ENCODE data around the gene BRD1. TPM values are rescaled to one million over a fixed set of nuclear protein-coding genes. Genes with fewer than 3 reads are reported as not detected.

Gene BRD1
- total RNA-seq, 4 donors from 2014 or later = 43.4 to 70.5 (median 50.3) TPM

GRCh38 chr22:49735901-49736421 lies 91.7 kb downstream of the BRD1 start:
- Histone ChIP-seq H3K27ac (no peak overlapping the region), H3K4me3 (no peak overlapping the region), H3K27me3 (peaks cover 30% of the 10 kb centered on the region), H3K9me3 (no peaks in the 10 kb centered on the region), H3K36me3 (no peaks in the 10 kb centered on the region), H3K4me1 (no peaks in the 10 kb centered on the region)
- in situ Hi-C loops (cut with MboI; ENCODE audit: low pct_ligation_motif_present in 1 of 4, low pct_unique_long_range_greater_than_20kb in 1 of 4, low sequenced_read_pairs in 3 of 4) = no loop called here
- intact Hi-C loops (cut with DNase I; ENCODE audit: low total_unique reads) = no loop called here
- no peak for DNase-seq
- 52% methylated on average over 13 of the region's 13 CpGs; no CpG with 5 or more reads in 1 of the 2 donors for WGBS, 2 donors (ENCODE audit: low coverage in 1 of 2)
- no peak for TF ChIP-seq POLR2AphosphoS5 (IDR thresholded peaks at IDR 0.05)
- no peak for TF ChIP-seq POLR2A (IDR thresholded peaks at IDR 0.05)
- no peak for TF ChIP-seq EP300 (IDR thresholded peaks at IDR 0.05; ENCODE audit: low read depth)

GRCh38 chr22:49735411-49735900 lies 92.2 kb downstream of the BRD1 start:
- Histone ChIP-seq H3K4me3 (no peak overlapping the region), H3K9me3 (no peaks in the 10 kb centered on the region), H3K27me3 (peaks cover 35% of the 10 kb centered on the region), H3K4me1 (no peaks in the 10 kb centered on the region), H3K36me3 (no peaks in the 10 kb centered on the region), H3K27ac (no peak overlapping the region)
- DNase-seq = no peak
- WGBS, 2 donors (ENCODE audit: low coverage in 1 of 2) = 41% methylated on average over 16 of the region's 16 CpGs; no CpG with 5 or more reads in 1 of the 2 donors
- in situ Hi-C loops (cut with MboI; ENCODE audit: low pct_ligation_motif_present in 1 of 4, low pct_unique_long_range_greater_than_20kb in 1 of 4, low sequenced_read_pairs in 3 of 4) (no loop called here), intact Hi-C loops (cut with DNase I; ENCODE audit: low total_unique reads) (no loop called here)
- TF ChIP-seq POLR2A (IDR thresholded peaks at IDR 0.05) (no peak), CTCF (IDR thresholded peaks at IDR 0.05) (no peak), POLR2AphosphoS5 (IDR thresholded peaks at IDR 0.05) (no peak), EP300 (IDR thresholded peaks at IDR 0.05; ENCODE audit: low read depth) (no peak)

- H3K9me3 ChIP-seq = no peaks in the 10 kb centered on the region
- H3K4me3 ChIP-seq = no peak overlapping the region
- no peak overlapping the region for H3K27ac ChIP-seq
- DNase-seq = no peak
- H3K4me1 ChIP-seq = no peaks in the 10 kb centered on the region
- 80% methylated on average over 9 of the region's 12 CpGs; no CpG with 5 or more reads in 1 of the 2 donors for WGBS, 2 donors (ENCODE audit: low coverage in 1 of 2)
- no peak for TF ChIP-seq POLR2A (IDR thresholded peaks at IDR 0.05)
- TF ChIP-seq POLR2AphosphoS5 (IDR thresholded peaks at IDR 0.05) = no peak
- TF ChIP-seq CTCF (IDR thresholded peaks at IDR 0.05) = no peak
- no peak for TF ChIP-seq EP300 (IDR thresholded peaks at IDR 0.05; ENCODE audit: low read depth)
- H3K27me3 ChIP-seq = peaks cover 37% of the 10 kb centered on the region
- intact Hi-C loops (cut with DNase I; ENCODE audit: low total_unique reads) = no loop called here
- in situ Hi-C loops (cut with MboI; ENCODE audit: low pct_ligation_motif_present in 1 of 4, low pct_unique_long_range_greater_than_20kb in 1 of 4, low sequenced_read_pairs in 3 of 4) = no loop called here
- no peaks in the 10 kb centered on the region for H3K36me3 ChIP-seq
Observed at GRCh38 chr22:49734882-49735281, 92.8 kb downstream of the BRD1 start.

- Histone ChIP-seq H3K36me3 (no peaks in the 10 kb centered on the region), H3K4me3 (no peak overlapping the region), H3K27ac (no peak overlapping the region), H3K9me3 (no peaks in the 10 kb centered on the region), H3K4me1 (no peaks in the 10 kb centered on the region), H3K27me3 (peaks cover 37% of the 10 kb centered on the region)
- intact Hi-C loops (cut with DNase I; ENCODE audit: low total_unique reads) (no loop called here), in situ Hi-C loops (cut with MboI; ENCODE audit: low pct_ligation_motif_present in 1 of 4, low pct_unique_long_range_greater_than_20kb in 1 of 4, low sequenced_read_pairs in 3 of 4) (no loop called here)
- TF ChIP-seq POLR2A (IDR thresholded peaks at IDR 0.05) (no peak), CTCF (IDR thresholded peaks at IDR 0.05) (no peak), POLR2AphosphoS5 (IDR thresholded peaks at IDR 0.05) (no peak), EP300 (IDR thresholded peaks at IDR 0.05; ENCODE audit: low read depth) (no peak)
- 69 to 100% methylated on average over 1 to 10 of the region's 11 CpGs for WGBS, 2 donors (ENCODE audit: low coverage in 1 of 2)
- DNase-seq = no peak
Observed at GRCh38 chr22:49734390-49734789, 93.3 kb downstream of the BRD1 start.

GRCh38 chr22:49733631-49734030 lies 94.0 kb downstream of the BRD1 start:
- no peak overlapping the region for H3K27ac ChIP-seq
- no peaks in the 10 kb centered on the region for H3K4me1 ChIP-seq
- no peak overlapping the region for H3K4me3 ChIP-seq
- intact Hi-C loops (cut with DNase I; ENCODE audit: low total_unique reads) (no loop called here), in situ Hi-C loops (cut with MboI; ENCODE audit: low pct_ligation_motif_present in 1 of 4, low pct_unique_long_range_greater_than_20kb in 1 of 4, low sequenced_read_pairs in 3 of 4) (no loop called here)
- 66 to 77% methylated on average over 5 to 7 of the region's 7 CpGs for WGBS, 2 donors (ENCODE audit: low coverage in 1 of 2)
- H3K27me3 ChIP-seq = peaks cover 43% of the 10 kb centered on the region
- no peaks in the 10 kb centered on the region for H3K9me3 ChIP-seq
- no peak for DNase-seq
- no peaks in the 10 kb centered on the region for H3K36me3 ChIP-seq
- TF ChIP-seq POLR2A (IDR thresholded peaks at IDR 0.05) = no peak
- no peak for TF ChIP-seq POLR2AphosphoS5 (IDR thresholded peaks at IDR 0.05)
- no peak for TF ChIP-seq EP300 (IDR thresholded peaks at IDR 0.05; ENCODE audit: low read depth)
- no peak for TF ChIP-seq CTCF (IDR thresholded peaks at IDR 0.05)

All from transverse colon (tissue), 4 donors.